IMR-90 (cell line): ENCODE results near the gene GLRX2. TPM values are rescaled to one million over a fixed set of nuclear protein-coding genes. Genes with fewer than 3 reads are reported as not detected.

ENCODE experiments used
- ATAC-seq: fragments of 200-7000 bp; cut with Tn5 transposase; 2 replicates; pipeline ENCODE4 v1.9.1; 2020; ENCODE audit warnings: low read depth, mild to moderate bottlenecking, moderate library complexity
- BruUV-seq: library from RNA; stranded (reverse); fragments of 400-500 nt; replicated peaks from 2 replicates; lab custom pipeline; 2021; lab: Mats Ljungman, UMichigan
- CTCF ChIA-PET: fragments of 300-600 bp; formaldehyde crosslinking; extraction: SDS; loops from one replicate; lab custom pipeline; 2021; ENCODE audit warnings: antibody characterized with exemption; lab: Yijun Ruan, JAX
- POLR2A ChIA-PET: fragments of 300-600 bp; sonication (Branson Sonifier 250); formaldehyde crosslinking; loops from one replicate; lab custom pipeline; 2022; ENCODE audit warnings: antibody characterized with exemption; ENCODE audit not compliant: unreplicated experiment; lab: Charles Lee
- DNase-seq: peaks from one replicate; pipeline ENCODE4 v3.0.0; 2013
- H2AFZ ChIP-seq: replicated peaks from 2 replicates; pipeline ENCODE3; 2013; ENCODE audit warnings: low read length, mild to moderate bottlenecking; ENCODE audit not compliant: poor library complexity
- H2AK5ac ChIP-seq: 2 replicates; pipeline ENCODE4 v1.6.1; 2013; ENCODE audit warnings: low read depth, low read length, inconsistent platforms
- H2AK9ac ChIP-seq: replicated peaks from 2 replicates; pipeline ENCODE3; 2013; ENCODE audit warnings: mild to moderate bottlenecking, low read depth, low read length, moderate library complexity; ENCODE audit not compliant: poor library complexity
- H2BK120ac ChIP-seq: 2 replicates; pipeline ENCODE4 v1.6.1; 2013; ENCODE audit warnings: low read depth, low read length, inconsistent platforms
- H2BK15ac ChIP-seq: 3 replicates; pipeline ENCODE4 v1.6.1; 2013; ENCODE audit warnings: low read depth, low read length, inconsistent platforms
- H2BK20ac ChIP-seq: 2 replicates; pipeline ENCODE4 v1.6.1; 2013; ENCODE audit warnings: low read depth, mild to moderate bottlenecking, inconsistent platforms, low read length, moderate library complexity
- H2BK5ac ChIP-seq: 2 replicates; pipeline ENCODE4 v1.6.1; 2013; ENCODE audit warnings: mild to moderate bottlenecking, low read depth, low read length, inconsistent platforms; ENCODE audit not compliant: poor library complexity, severe bottlenecking
- H3K14ac ChIP-seq: replicated peaks from 2 replicates; pipeline ENCODE4 v1.6.1; 2013; ENCODE audit warnings: low read depth, low read length, inconsistent platforms
- H3K18ac ChIP-seq: 2 replicates; pipeline ENCODE4 v1.6.1; 2013; ENCODE audit warnings: low read depth, low read length, control low read depth
- H3K23ac ChIP-seq: 2 replicates; pipeline ENCODE4 v1.6.1; 2013; ENCODE audit warnings: low read depth, low read length, inconsistent platforms
- H3K27ac ChIP-seq: 2 replicates; pipeline ENCODE4 v1.5.1; 2013; ENCODE audit warnings: mild to moderate bottlenecking, control low read depth, low read length; ENCODE audit not compliant: insufficient read depth
- H3K27me3 ChIP-seq: 2 replicates; pipeline ENCODE4 v1.6.1; 2013; ENCODE audit warnings: low read length; ENCODE audit not compliant: control insufficient read depth, insufficient read depth
- H3K36me3 ChIP-seq: 2 replicates; pipeline ENCODE4 v1.6.1; 2013; ENCODE audit warnings: low read length, mixed read lengths; ENCODE audit not compliant: control insufficient read depth, insufficient read depth
- H3K4ac ChIP-seq: 2 replicates; pipeline ENCODE4 v1.6.1; 2013; ENCODE audit warnings: low read depth, low read length, inconsistent platforms
- H3K4me1 ChIP-seq: 2 replicates; pipeline ENCODE4 v1.6.1; 2013; ENCODE audit warnings: low read length, mixed read lengths; ENCODE audit not compliant: control insufficient read depth, insufficient read depth
- H3K4me2 ChIP-seq: 2 replicates; pipeline ENCODE4 v1.6.1; 2013; ENCODE audit warnings: low read depth, mild to moderate bottlenecking, control low read depth, low read length, moderate library complexity
- H3K4me3 ChIP-seq: 2 replicates; pipeline ENCODE4 v1.5.1; 2013; ENCODE audit warnings: low read depth, mild to moderate bottlenecking, control low read depth, low read length, moderate library complexity; ENCODE audit not compliant: insufficient read depth
- H3K56ac ChIP-seq: 2 replicates; pipeline ENCODE4 v1.6.1; 2013; ENCODE audit warnings: low read length, inconsistent platforms; ENCODE audit not compliant: insufficient read depth; ENCODE audit errors: extremely low read depth
- H3K79me1 ChIP-seq, 2 experiments: 2 replicates each; pipeline ENCODE4 v1.6.1; 2013; ENCODE audit warnings: low read length in 2 of 2, inconsistent platforms in 1 of 2, low read depth in 1 of 2
- H3K9ac ChIP-seq: 2 replicates; pipeline ENCODE4 v1.6.1; 2013; ENCODE audit warnings: low read depth, low read length, control low read depth
- H3K9me1 ChIP-seq: 2 replicates; pipeline ENCODE4 v1.6.1; 2013; ENCODE audit warnings: low read length, inconsistent platforms; ENCODE audit not compliant: insufficient read depth
- H3K9me3 ChIP-seq: 2 replicates; pipeline ENCODE4 v1.6.1; 2013; ENCODE audit warnings: low read length; ENCODE audit not compliant: control insufficient read depth, insufficient read depth
- H4K20me1 ChIP-seq: 2 replicates; pipeline ENCODE4 v1.6.1; 2013; ENCODE audit warnings: low read length, inconsistent platforms; ENCODE audit not compliant: insufficient read depth
- H4K5ac ChIP-seq: 2 replicates; pipeline ENCODE4 v1.6.1; 2013; ENCODE audit warnings: mild to moderate bottlenecking, low read depth, low read length, control low read depth
- H4K8ac ChIP-seq, 2 experiments: 2 replicates each; pipeline ENCODE4 v1.6.1; 2013; ENCODE audit warnings: low read depth in 2 of 2, low read length in 2 of 2, control low read depth in 1 of 2, inconsistent platforms in 1 of 2
- H4K91ac ChIP-seq: 2 replicates; pipeline ENCODE4 v1.6.1; 2013; ENCODE audit warnings: low read depth, low read length, inconsistent platforms; ENCODE audit not compliant: insufficient read depth
- BHLHE40 ChIP-seq: fragments of 150-350 bp; IDR thresholded peaks from 2 replicates; pipeline ENCODE4 v1.6.1; 2016; ENCODE audit warnings: mild to moderate bottlenecking, low read depth, low read length
- CHD1 ChIP-seq: IDR thresholded peaks from 2 replicates; pipeline ENCODE4 v1.6.1; 2012; ENCODE audit warnings: low read depth, low read length, improper control_type of control experiment
- ELK1 ChIP-seq: fragments of 150-350 bp; IDR thresholded peaks from 2 replicates; pipeline ENCODE4 v1.6.1; 2016; ENCODE audit warnings: low read depth, mild to moderate bottlenecking, low read length, moderate library complexity, borderline replicate concordance
- FOS ChIP-seq: fragments of 150-350 bp; IDR thresholded peaks from 2 replicates; pipeline ENCODE4 v1.6.1; 2016; ENCODE audit warnings: low read depth, low read length
- MAFK ChIP-seq: IDR thresholded peaks from 2 replicates; pipeline ENCODE4 v1.6.1; 2012; ENCODE audit warnings: low read depth, low read length, improper control_type of control experiment
- NFE2L2 ChIP-seq: fragments of 150-350 bp; IDR thresholded peaks from 2 replicates; pipeline ENCODE4 v1.6.1; 2016; ENCODE audit warnings: low read depth, mild to moderate bottlenecking, low read length
- POLR2A ChIP-seq: IDR thresholded peaks from 2 replicates; pipeline ENCODE4 v1.6.1; 2012; ENCODE audit warnings: mild to moderate bottlenecking, low read depth, low read length
- SMC3 ChIP-seq: fragments of 150-350 bp; IDR thresholded peaks from 2 replicates; pipeline ENCODE4 v1.6.1; 2016; ENCODE audit warnings: low read depth, mild to moderate bottlenecking, antibody characterized with exemption, low read length, moderate library complexity
- WGBS, 2 experiments: methylation state at CpG; one replicate each; pipeline versions ENCODE4 v1.1.5 to v1.1.7; 2013; ENCODE audit warnings: missing lambda C conversion rate in 2 of 2; ENCODE audit not compliant: insufficient read length in 1 of 2; ENCODE audit errors: extremely low coverage in 2 of 2; 5-methylcytosine and 5-hydroxymethylcytosine counted together
- dilution Hi-C: fragments of 300-500 bp; cut with HindIII; formaldehyde crosslinking; loops from one replicate; pipeline ENCODE4 v1.14.3; 2018; ENCODE audit warnings: low sequenced_read_pairs; ENCODE audit not compliant: unreplicated experiment
- in situ Hi-C: fragments of 300-500 bp; cut with MboI; formaldehyde crosslinking; loops from 3 replicates; pipeline ENCODE4 v1.14.3; 2019; ENCODE audit warnings: low sequenced_read_pairs, inconsistent platforms, mixed read lengths
- intact Hi-C: fragments of 100-400 bp; cut with micrococcal nuclease; formaldehyde crosslinking; loops from 2 replicates; pipeline ENCODE4 v1.10.0; 2022
- polyA plus RNA-seq, 3 experiments: library from polyadenylated mRNA; depleted of rRNA; stranded (reverse); fragments of >200 nt; gene quantifications; 2 replicates each; pipeline ENCODE4 v1.2.3, GENCODE V29; 2012; ENCODE audit warnings: low replicate concordance in 1 of 3
- total RNA-seq: library from RNA; depleted of rRNA; stranded (reverse); fragments of >200 nt; gene quantifications from 2 replicates; pipeline ENCODE4 v1.2.3, GENCODE V29; 2012

The GLRX2 gene
- total and polyA plus RNA-seq, 2 of the 4 experiments (the other 2 are of a cell fraction) = 2.0 to 15.9 TPM

- no peak for ATAC-seq
- no TSS peak for BruUV-seq
- in situ Hi-C loops = no loop called here
Observed at GRCh38 chr1:193144361-193144938, 39.2 kb upstream of the GLRX2 start.

More at GRCh38 chr1:193144361-193144938, 39.2 kb upstream of the GLRX2 start:
- Histone ChIP-seq H3K23ac (no peak overlapping the region), H2AK5ac (no peak overlapping the region), H3K9me3 (no peaks in the 10 kb centered on the region), H3K4me1 (no peaks in the 10 kb centered on the region), H2BK20ac (no peak overlapping the region), H2BK15ac (no peak overlapping the region), H3K4me3 (no peak overlapping the region), H2BK120ac (no peak overlapping the region), H4K8ac (no peak overlapping the region), H3K27ac (no peak overlapping the region), H4K91ac (no peak overlapping the region), H4K5ac (no peak overlapping the region), H3K4ac (no peak overlapping the region), H3K9ac (no peak overlapping the region), H3K79me1 (peaks cover 28 to 29% of the 10 kb centered on the region in 2 experiments; a peak in 3 of 4 replicates), H3K18ac (no peak overlapping the region), H3K27me3 (no peaks in the 10 kb centered on the region), H3K56ac (no peak overlapping the region), H2AFZ (no peak overlapping the region), H2AK9ac (no peak overlapping the region), H3K14ac (no peak overlapping the region), H3K9me1 (no peaks in the 10 kb centered on the region), H4K20me1 (peaks cover 9% of the 10 kb centered on the region; the same call in 1 of the 2 replicates), H3K4me2 (no peak overlapping the region), H2BK5ac (no peak overlapping the region), H3K36me3 (peaks cover 28% of the 10 kb centered on the region)
- dilution Hi-C loops (no loop called here), intact Hi-C loops (no loop called here)
- POLR2A ChIA-PET = no interaction called here
- WGBS, 2 experiments = no CpG with 5 or more reads among the region's 5 CpGs
- CTCF ChIA-PET = interaction anchor here (0.7 kb wide), 1 partner anchor 628 kb away, joined by 3 read pairs; no protein-coding TSS in a partner anchor
- DNase-seq = no peak
- TF ChIP-seq NFE2L2 (no peak), POLR2A (no peak), FOS (no peak), SMC3 (no peak), MAFK (no peak), ELK1 (no peak), BHLHE40 (no peak), CHD1 (no peak)
